Measurements from ENCODE around the gene PSAT1. TPM values are rescaled to one million over a fixed set of nuclear protein-coding genes. Genes with fewer than 3 reads are reported as not detected.

PSAT1 gene
- total RNA-seq, 1 donor from 2014 or later, result 0.83 TPM

GRCh38 chr9:78354989-78355388 is 58.1 kb downstream of the PSAT1 start:
- intact Hi-C loops (cut with DNase I), result no loop called here
- no peak for DNase-seq
- ATAC-seq (ENCODE audit: poor library complexity), result no peak

DNA sequence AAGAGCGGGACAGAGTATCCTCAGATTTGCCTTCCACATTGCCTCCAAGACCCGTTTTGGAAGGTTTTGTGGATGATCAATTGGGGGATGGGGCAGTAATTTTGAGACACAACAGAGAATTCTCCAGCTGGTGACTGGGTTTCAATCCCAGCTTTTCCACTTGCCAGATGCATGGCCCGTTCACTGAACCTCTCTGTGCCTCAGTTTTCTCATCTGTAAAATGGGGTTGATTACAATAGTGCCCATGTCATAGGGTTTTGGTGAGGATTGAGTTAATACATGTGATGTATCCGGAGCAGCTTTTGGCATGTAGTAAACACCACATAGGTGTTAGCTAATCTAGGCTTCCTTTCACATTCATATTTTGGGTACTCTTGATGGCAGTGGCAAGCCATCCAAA is 59.7 kb downstream of the PSAT1 start:
- intact Hi-C loops (cut with DNase I), result no loop called here
- DNase-seq, result no peak
- ATAC-seq (ENCODE audit: poor library complexity), result no peak

GRCh38 chr9:78357165-78357873 is 60.4 kb downstream of the PSAT1 start:
- no peak for ATAC-seq (ENCODE audit: poor library complexity)
- DNase-seq, result no peak
- intact Hi-C loops (cut with DNase I), result no loop called here

DNA sequence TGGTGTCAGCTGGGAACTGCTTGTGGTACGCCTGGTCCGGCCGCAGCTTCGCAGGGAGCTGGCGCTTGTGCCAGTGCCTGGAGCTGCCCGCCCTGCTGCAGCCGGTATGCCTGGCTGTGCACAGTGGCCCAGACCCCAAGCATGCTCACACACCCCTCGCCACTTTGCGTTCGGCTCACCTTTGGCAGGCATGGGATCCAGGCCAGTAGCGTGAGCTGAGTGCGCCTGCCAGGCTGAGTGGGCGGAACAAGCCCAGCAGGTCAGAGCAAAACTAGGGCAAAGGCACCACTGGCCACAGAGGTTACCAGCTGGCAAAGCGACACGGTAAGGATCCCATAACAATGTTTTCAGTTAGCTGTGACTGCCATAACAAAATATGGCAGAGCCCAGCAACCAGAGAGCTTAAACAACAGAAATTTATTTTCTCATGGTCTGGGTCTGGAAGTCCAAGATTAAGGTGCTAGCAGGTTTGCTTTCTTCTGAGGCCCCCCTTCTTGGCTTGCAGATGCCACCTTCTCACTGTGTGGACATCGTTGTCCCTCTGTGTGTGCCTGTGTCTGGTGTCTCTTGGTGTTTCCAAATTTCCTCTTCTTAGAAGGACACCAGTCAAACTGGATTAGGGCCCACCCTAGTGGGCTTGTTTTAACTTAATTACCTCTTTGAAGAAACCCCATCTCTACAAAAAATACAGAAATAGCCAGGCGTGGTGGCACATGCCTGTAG is 61.6 kb downstream of the PSAT1 start:
- intact Hi-C loops (cut with DNase I), result no loop called here
- DNase-seq (no peak), ATAC-seq (ENCODE audit: poor library complexity) (no peak)

GRCh38 chr9:78363221-78363620 is 66.3 kb downstream of the PSAT1 start:
- ATAC-seq (ENCODE audit: poor library complexity), result peak; percentile 45
- intact Hi-C loops (cut with DNase I), result no loop called here
- DNase-seq, result no peak

GRCh38 chr9:78365748-78366697 is 69.1 kb downstream of the PSAT1 start:
- DNase-seq, result no peak
- intact Hi-C loops (cut with DNase I), result no loop called here
- ATAC-seq (ENCODE audit: poor library complexity), result no peak

- intact Hi-C loops (cut with DNase I), result no loop called here
- ATAC-seq (ENCODE audit: poor library complexity), result no peak
Observed at GRCh38 chr9:78366827-78367226, 69.9 kb downstream of the PSAT1 start.

DNA sequence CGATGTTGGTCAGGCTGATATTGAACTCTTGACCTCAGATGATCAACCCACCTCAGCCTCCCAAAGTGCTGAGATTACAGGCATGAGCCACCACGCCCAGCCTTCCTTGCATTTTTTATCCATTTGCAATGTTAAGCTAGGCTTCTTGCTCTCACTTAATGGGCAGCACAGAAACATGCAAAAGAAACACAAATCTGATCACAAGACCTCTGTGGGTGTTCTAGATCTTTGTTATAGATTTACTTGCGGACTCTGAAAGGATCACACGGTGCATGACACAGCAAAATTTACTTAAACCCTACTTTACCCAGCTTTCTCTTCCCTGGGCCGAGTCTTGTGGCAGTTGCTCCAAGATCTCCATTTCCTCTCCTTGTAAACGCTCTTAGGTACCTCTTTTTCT is 71.3 kb downstream of the PSAT1 start:
- DNase-seq (no peak), ATAC-seq (ENCODE audit: poor library complexity) (no peak)
- intact Hi-C loops (cut with DNase I), result no loop called here

More at GRCh38 chr9:78366827-78367226, 69.9 kb downstream of the PSAT1 start:
- DNase-seq, result no peak

DNA sequence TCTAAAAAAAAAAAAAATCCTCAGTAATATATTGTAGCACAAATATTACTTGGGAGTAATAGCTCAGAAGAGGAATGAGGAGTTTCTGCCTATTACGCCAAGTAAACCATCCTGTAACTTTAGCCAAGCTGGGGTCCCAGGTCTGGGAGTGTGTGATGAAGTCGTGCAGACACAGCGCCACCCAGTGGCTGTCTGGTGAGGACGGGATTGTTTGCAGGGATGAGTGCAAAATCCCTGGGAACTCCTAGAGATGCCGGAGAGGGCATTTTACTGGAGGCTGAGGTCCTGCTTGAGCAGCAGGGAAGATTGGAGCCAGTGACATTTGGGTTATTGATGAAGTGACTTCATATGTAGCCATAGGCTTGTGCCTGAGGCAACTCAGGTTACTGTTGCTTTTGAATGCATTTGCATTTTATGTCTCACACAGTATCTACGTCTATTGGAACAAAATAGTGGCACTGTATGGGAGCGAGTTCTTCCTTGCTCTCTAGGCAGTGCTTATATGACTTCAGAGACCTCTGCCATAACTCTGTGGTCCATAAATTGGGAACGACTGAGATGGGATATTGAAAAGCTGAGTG is 72.8 kb downstream of the PSAT1 start:
- peak; percentile 61 for ATAC-seq (ENCODE audit: poor library complexity)

DNA sequence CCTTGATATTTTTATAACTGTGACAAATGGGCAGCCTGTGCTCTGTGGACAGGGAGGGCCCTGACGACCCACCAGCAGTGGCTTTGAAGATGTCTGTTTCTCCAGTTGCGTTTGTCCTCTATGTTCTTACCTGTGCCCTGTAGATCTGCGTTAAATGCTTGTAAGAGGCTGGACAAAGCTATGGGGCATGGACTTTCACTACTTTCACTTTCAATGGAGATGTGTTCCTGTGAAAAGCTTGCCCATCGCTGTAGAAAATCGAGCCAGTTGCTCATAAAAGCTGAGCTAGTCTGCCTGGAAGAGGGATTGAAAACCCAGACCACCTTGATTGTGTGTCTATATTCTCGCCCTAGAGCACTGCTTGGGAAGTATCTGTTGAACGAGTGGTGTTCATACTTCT is 74.1 kb downstream of the PSAT1 start:
- intact Hi-C loops (cut with DNase I), result loop anchor here (5.0 kb wide), 1 partner anchor 109 kb away; no protein-coding TSS in a partner anchor
- DNase-seq (no peak), ATAC-seq (ENCODE audit: poor library complexity) (no peak)

More for the DNA sequence above, 72.8 kb downstream of the PSAT1 start:
- peak; percentile 81 for DNase-seq
- intact Hi-C loops (cut with DNase I), result loop anchor here (5.0 kb wide), 1 partner anchor 107 kb away; no protein-coding TSS in a partner anchor

GRCh38 chr9:78371981-78372380 is 75.1 kb downstream of the PSAT1 start:
- ATAC-seq (ENCODE audit: poor library complexity) (no peak), DNase-seq (no peak)
- intact Hi-C loops (cut with DNase I), result loop anchor here (5.0 kb wide), 1 partner anchor 110 kb away; no protein-coding TSS in a partner anchor

Other genes with a start within 250 kb of the PSAT1 start
- gene CEP78, start 61.0 kb upstream of the PSAT1 start, total RNA-seq, result 2.8 TPM

All from Right ventricle myocardium superior (tissue), 1 donor.